Measurements from ENCODE around the gene FHAD1. TPM values are rescaled to one million over a fixed set of nuclear protein-coding genes. Genes with fewer than 3 reads are reported as not detected.

FHAD1 gene
- total and polyA plus RNA-seq, 9 of the 15 experiments (the other 6 are each of a cell fraction or from before 2014, with no cell fraction given): 0.32 to 2.1 (median 1.5) TPM; not detected in 1

GRCh38 chr1:15260418-15261154, 13.6 kb downstream of the FHAD1 start (continued):
- TF ChIP-seq MNT (conservative IDR thresholded peaks at IDR 0.05) (peak; percentile 44 to 73), STAG1 (CRISPR knock-in tag; IDR thresholded peaks at IDR 0.05; ENCODE audit: borderline replicate concordance) (no peak), ZNF431 (CRISPR knock-in tag; IDR thresholded peaks at IDR 0.05) (no peak), LEF1 (IDR thresholded peaks at IDR 0.05) (peak; percentile 44; the same call in 1 of the 2 replicates), FOXA1 (IDR thresholded peaks at IDR 0.05; ENCODE audit: borderline replicate concordance) (no peak), NCOR1 (IDR thresholded peaks at IDR 0.05) (peak; percentile 80), NCOA1 (IDR thresholded peaks at IDR 0.05; ENCODE audit: low read depth) (no peak; the same call in 1 of the 2 replicates), HIVEP1 (CRISPR knock-in tag; IDR thresholded peaks at IDR 0.05) (no peak), KDM5B (IDR thresholded peaks at IDR 0.05; ENCODE audit: insufficient replicate concordance, low read depth, low read length) (no peak), DDX20 (tag; IDR thresholded peaks at IDR 0.05; ENCODE audit: low read depth) (no peak), MECOM (CRISPR knock-in tag; IDR thresholded peaks at IDR 0.05) (no peak), MTF1 (CRISPR knock-in tag; IDR thresholded peaks at IDR 0.05; ENCODE audit: borderline replicate concordance) (no peak), GMEB1 (CRISPR knock-in tag; IDR thresholded peaks at IDR 0.05) (no peak), RBBP5 (IDR thresholded peaks at IDR 0.05; ENCODE audit: borderline replicate concordance, insufficient read depth, low read length, poor library complexity, severe bottlenecking) (peak; percentile 8), DMBX1 (CRISPR knock-in tag; IDR thresholded peaks at IDR 0.05; ENCODE audit: borderline replicate concordance) (peak; percentile 71; the same call in 1 of the 2 replicates), ARID3A (IDR thresholded peaks at IDR 0.05; ENCODE audit: borderline replicate concordance, low read depth, low read length) (peak; percentile 35; the same call in 1 of the 2 replicates), CBX8 (IDR thresholded peaks at IDR 0.05; ENCODE audit: borderline replicate concordance, extremely low read depth, low read depth, low read length, poor library complexity, severe bottlenecking) (no peak)
- TF ChIP-seq, protein P1, sequence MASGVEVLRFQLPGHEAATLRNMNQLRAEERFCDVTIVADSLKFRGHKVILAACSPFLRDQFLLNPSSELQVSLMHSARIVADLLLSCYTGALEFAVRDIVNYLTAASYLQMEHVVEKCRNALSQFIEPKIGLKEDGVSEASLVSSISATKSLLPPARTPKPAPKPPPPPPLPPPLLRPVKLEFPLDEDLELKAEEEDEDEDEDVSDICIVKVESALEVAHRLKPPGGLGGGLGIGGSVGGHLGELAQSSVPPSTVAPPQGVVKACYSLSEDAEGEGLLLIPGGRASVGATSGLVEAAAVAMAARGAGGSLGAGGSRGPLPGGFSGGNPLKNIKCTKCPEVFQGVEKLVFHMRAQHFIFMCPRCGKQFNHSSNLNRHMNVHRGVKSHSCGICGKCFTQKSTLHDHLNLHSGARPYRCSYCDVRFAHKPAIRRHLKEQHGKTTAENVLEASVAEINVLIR (CRISPR knock-in tag; IDR thresholded peaks at IDR 0.05): no peak
- TF ChIP-seq, protein P2, sequence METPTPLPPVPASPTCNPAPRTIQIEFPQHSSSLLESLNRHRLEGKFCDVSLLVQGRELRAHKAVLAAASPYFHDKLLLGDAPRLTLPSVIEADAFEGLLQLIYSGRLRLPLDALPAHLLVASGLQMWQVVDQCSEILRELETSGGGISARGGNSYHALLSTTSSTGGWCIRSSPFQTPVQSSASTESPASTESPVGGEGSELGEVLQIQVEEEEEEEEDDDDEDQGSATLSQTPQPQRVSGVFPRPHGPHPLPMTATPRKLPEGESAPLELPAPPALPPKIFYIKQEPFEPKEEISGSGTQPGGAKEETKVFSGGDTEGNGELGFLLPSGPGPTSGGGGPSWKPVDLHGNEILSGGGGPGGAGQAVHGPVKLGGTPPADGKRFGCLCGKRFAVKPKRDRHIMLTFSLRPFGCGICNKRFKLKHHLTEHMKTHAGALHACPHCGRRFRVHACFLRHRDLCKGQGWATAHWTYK (CRISPR knock-in tag; IDR thresholded peaks at IDR 0.05): no peak

Measured in K562 (cell line).